DND-41 (cell line): ENCODE results near the gene YTHDF1.

ENCODE experiments used
- ATAC-seq: fragments of 200-7000 bp; cut with Tn5 transposase; 3 replicates; pipeline ENCODE4 v1.9.1; 2021; ENCODE audit warnings: low read depth; ENCODE audit not compliant: insufficient read depth
- DNase-seq: peaks from one replicate; pipeline ENCODE4 v3.0.0-alpha.2; 2020
- H2AFZ ChIP-seq: 2 replicates; pipeline ENCODE4 v1.6.0; 2012; ENCODE audit warnings: low read depth, low read length
- H3K27ac ChIP-seq: 2 replicates; pipeline ENCODE4 v1.5.1; 2012; ENCODE audit warnings: low read length, inconsistent platforms
- H3K27me3 ChIP-seq: fragments of 200-600 bp; sonication (generic); 2 replicates; pipeline ENCODE4 v1.6.0; 2012; ENCODE audit warnings: low read length, mild to moderate bottlenecking, inconsistent platforms; ENCODE audit not compliant: insufficient read depth, poor library complexity
- H3K36me3 ChIP-seq: 2 replicates; pipeline ENCODE4 v1.5.1; 2012; ENCODE audit warnings: low read length, inconsistent platforms; ENCODE audit not compliant: insufficient read depth
- H3K4me1 ChIP-seq: 2 replicates; pipeline ENCODE4 v1.5.1; 2012; ENCODE audit warnings: mild to moderate bottlenecking, low read length; ENCODE audit not compliant: insufficient read depth
- H3K4me2 ChIP-seq: 2 replicates; pipeline ENCODE4 v1.6.0; 2012; ENCODE audit warnings: mild to moderate bottlenecking, moderate library complexity, low read length, inconsistent platforms; ENCODE audit not compliant: insufficient read depth
- H3K4me3 ChIP-seq, 2 experiments: fragments of 200-600 bp in 1 of 2; shearing (Covaris generic) in 1 of 2; 2 replicates each; pipeline ENCODE4 v1.5.1; 2012 to 2016; ENCODE audit warnings: inconsistent platforms in 2 of 2, low read length in 2 of 2, mild to moderate bottlenecking in 2 of 2, low read depth in 1 of 2, moderate library complexity in 1 of 2
- H3K79me2 ChIP-seq: 2 replicates; pipeline ENCODE4 v1.6.0; 2012; ENCODE audit warnings: low read length, inconsistent platforms; ENCODE audit not compliant: insufficient read depth
- H3K9ac ChIP-seq: 2 replicates; pipeline ENCODE4 v1.6.0; 2012; ENCODE audit warnings: low read depth, mild to moderate bottlenecking, inconsistent platforms, low read length, moderate library complexity
- H3K9me3 ChIP-seq: 2 replicates; pipeline ENCODE4 v1.5.1; 2012; ENCODE audit warnings: low read length, moderate library complexity, mild to moderate bottlenecking, inconsistent platforms; ENCODE audit not compliant: insufficient read depth, severe bottlenecking
- H4K20me1 ChIP-seq: 2 replicates; pipeline ENCODE4 v1.6.0; 2012; ENCODE audit warnings: low read length; ENCODE audit not compliant: insufficient read depth
- EZH2 ChIP-seq: IDR thresholded peaks from 3 replicates; pipeline ENCODE4 v1.6.1; 2012; ENCODE audit warnings: borderline replicate concordance, low read depth, mild to moderate bottlenecking, moderate library complexity, low read length, inconsistent platforms; ENCODE audit not compliant: severe bottlenecking
- TF ChIP-seq, protein P1 (sequence below): IDR thresholded peaks from 2 replicates; pipeline ENCODE4 v1.5.1; 2012; ENCODE audit warnings: borderline replicate concordance, low read length, moderate library complexity, mild to moderate bottlenecking; ENCODE audit not compliant: poor library complexity, severe bottlenecking; ENCODE audit errors: extremely low read depth

YTHDF1 gene

DNA sequence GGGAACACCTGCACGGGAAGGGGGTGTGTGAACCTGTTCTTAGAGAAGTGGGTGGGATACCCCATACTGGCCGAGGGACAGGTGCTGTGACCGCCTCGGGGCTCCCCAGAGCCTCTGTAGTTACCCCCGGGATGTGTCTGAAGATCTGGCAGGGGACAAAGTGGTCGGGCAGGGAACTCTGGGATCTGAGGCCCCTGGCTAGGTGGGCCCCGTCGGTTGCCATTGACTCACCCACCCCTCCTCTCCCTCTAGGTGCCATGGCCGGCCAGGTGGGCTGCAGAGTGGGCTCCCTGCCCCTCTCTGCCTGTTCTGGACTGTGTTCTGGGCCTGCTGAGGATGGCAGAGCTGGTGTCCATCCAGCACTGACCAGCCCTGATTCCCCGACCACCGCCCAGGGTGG, 24.1 kb upstream of the YTHDF1 start:
- Histone ChIP-seq H3K4me3 (no peak overlapping the region), H3K79me2 (no peaks in the 10 kb centered on the region), H3K27ac (no peak overlapping the region), H3K27me3 (peaks cover 8% of the 10 kb centered on the region), H3K9me3 (no peaks in the 10 kb centered on the region), H2AFZ (no peak overlapping the region), H4K20me1 (peaks cover 17% of the 10 kb centered on the region), H3K36me3 (no peaks in the 10 kb centered on the region), H3K4me2 (no peak overlapping the region), H3K4me1 (no peaks in the 10 kb centered on the region), H3K9ac (no peak overlapping the region)
- no peak for ATAC-seq
- DNase-seq: no peak
- TF ChIP-seq EZH2: no peak
- TF ChIP-seq, protein P1, sequence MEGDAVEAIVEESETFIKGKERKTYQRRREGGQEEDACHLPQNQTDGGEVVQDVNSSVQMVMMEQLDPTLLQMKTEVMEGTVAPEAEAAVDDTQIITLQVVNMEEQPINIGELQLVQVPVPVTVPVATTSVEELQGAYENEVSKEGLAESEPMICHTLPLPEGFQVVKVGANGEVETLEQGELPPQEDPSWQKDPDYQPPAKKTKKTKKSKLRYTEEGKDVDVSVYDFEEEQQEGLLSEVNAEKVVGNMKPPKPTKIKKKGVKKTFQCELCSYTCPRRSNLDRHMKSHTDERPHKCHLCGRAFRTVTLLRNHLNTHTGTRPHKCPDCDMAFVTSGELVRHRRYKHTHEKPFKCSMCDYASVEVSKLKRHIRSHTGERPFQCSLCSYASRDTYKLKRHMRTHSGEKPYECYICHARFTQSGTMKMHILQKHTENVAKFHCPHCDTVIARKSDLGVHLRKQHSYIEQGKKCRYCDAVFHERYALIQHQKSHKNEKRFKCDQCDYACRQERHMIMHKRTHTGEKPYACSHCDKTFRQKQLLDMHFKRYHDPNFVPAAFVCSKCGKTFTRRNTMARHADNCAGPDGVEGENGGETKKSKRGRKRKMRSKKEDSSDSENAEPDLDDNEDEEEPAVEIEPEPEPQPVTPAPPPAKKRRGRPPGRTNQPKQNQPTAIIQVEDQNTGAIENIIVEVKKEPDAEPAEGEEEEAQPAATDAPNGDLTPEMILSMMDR: no peak

DNA sequence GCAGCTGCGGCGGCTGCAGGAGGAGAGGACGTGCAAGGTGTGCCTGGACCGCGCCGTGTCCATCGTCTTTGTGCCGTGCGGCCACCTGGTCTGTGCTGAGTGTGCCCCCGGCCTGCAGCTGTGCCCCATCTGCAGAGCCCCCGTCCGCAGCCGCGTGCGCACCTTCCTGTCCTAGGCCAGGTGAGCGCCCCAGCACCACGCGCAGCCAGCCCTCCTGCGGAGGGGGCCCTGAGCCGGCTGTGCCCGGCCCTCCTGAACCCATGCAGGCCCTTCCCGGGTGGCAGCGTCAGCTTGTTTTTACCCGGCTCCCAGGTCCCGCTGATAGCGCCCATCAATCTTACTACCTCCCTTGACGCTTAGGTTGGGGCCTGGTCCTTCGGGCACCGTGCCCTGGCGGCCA, 23.5 kb upstream of the YTHDF1 start:
- H2AFZ ChIP-seq: no peak overlapping the region
- no peaks in the 10 kb centered on the region for H3K36me3 ChIP-seq
- H4K20me1 ChIP-seq: peaks cover 21% of the 10 kb centered on the region
- no peaks in the 10 kb centered on the region for H3K9me3 ChIP-seq
- TF ChIP-seq, protein P1: no peak
- no peak for TF ChIP-seq EZH2
- no peak overlapping the region for H3K4me2 ChIP-seq
- no peak overlapping the region for H3K9ac ChIP-seq
- H3K4me3 ChIP-seq: no peak overlapping the region
- no peaks in the 10 kb centered on the region for H3K4me1 ChIP-seq
- no peaks in the 10 kb centered on the region for H3K79me2 ChIP-seq
- no peak for ATAC-seq
- H3K27me3 ChIP-seq: peaks cover 11% of the 10 kb centered on the region
- H3K27ac ChIP-seq: no peak overlapping the region
- DNase-seq: no peak

DNA sequence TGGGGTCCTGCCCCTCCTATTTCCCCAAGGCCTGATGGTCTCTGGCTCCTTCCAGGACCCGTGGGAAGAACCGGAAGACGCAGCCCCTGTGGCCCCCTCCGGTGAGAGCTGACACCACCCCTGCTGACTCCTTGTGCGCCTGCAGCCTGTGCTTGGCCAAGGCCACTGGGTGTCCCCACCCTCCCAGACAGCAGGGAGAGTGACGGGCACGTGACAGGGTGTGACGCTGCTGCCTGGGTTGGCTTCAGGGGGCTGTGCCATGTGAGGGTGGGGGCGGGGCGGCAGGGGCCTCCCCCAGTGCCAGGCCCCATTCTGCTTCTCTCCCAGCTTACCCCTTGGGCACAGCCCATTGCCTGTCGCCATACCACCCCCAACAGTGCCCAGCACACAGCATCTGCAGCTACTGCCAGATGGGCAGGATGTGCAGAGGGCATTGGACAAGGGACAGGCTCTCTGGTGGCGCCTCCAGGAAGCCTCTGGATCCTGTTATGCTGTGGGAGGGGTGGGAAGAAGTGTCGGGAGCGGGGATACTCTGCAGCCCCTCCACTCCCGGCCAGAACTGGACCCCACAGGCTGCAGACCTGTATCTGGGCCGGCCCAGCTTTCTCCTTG, 22.7 kb upstream of the YTHDF1 start:
- peaks cover 12% of the 10 kb centered on the region for H3K27me3 ChIP-seq
- TF ChIP-seq EZH2: no peak
- TF ChIP-seq, protein P1: peak; percentile 31
- H4K20me1 ChIP-seq: peaks cover 21% of the 10 kb centered on the region
- no peak overlapping the region for H3K4me3 ChIP-seq
- H3K36me3 ChIP-seq: no peaks in the 10 kb centered on the region
- ATAC-seq (peak; percentile 50), DNase-seq (peak; percentile 32)
- H3K4me1 ChIP-seq: no peaks in the 10 kb centered on the region
- no peak overlapping the region for H2AFZ ChIP-seq
- no peak overlapping the region for H3K9ac ChIP-seq
- no peaks in the 10 kb centered on the region for H3K9me3 ChIP-seq
- H3K4me2 ChIP-seq: no peak overlapping the region
- no peak overlapping the region for H3K27ac ChIP-seq
- H3K79me2 ChIP-seq: no peaks in the 10 kb centered on the region
